ENCODE measurements around the gene EPHA8.

Gene EPHA8

DNA sequence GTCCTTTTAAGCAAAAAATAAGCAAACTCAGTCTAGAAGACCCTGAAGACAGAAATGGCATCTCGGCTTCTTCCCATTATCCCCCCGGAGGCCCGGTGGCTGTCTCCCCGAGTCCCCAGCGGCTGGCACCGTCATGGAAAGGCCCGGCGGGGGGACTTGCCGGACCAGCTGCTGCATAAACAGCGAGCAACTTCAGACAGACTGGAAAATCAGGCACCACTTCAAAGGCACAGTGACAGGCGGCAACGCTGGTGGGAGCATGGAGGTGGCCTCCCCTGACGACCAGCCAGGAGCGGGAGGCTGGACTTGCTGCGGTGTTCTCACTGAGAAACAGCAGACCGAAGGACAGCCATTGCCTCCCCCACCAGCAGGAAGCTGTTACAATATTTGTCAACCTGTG lies 54.8 kb downstream of the EPHA8 start:
- no peak for DNase-seq (ENCODE audit: low read depth, low spot score)

DNA sequence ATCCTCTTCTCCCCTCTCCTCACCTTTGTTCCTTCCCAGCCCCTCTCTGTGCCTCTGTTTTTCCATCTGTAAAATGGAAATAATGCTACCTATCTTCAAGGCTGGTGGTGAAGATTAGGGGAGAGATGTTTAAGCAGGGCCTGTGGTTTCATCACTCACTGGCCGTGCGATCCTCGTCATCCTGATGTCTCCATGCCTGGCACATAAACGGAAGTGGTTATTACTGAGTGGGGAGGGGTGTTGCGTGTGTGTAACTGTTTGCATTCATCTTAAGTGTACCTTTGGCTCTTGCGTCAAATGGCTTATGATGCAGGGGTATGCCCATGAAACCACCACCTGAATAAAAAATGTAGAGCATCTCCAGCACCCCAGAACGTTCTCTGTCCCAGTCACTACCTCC lies 56.0 kb downstream of the EPHA8 start:
- DNase-seq (ENCODE audit: low read depth, low spot score) = no peak

DNA sequence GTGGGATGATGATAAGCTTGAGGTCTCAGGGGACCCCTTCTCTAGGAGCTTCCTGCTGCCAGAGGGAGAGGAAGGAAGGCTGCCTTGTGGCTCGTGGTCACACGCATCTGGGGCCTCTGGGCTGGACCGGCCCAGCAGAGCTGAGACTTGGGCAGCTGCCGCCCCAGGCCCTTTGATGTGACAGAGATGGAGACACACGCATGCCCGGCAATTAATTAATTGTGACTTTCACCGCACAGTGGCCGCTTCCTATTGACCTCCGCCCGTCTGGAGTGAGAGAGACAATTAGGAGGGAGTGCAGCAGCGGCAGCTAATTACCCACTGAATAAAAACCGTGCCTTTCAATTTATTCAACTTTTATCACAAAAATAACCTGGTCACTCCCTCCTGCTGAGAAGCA lies 56.5 kb downstream of the EPHA8 start:
- no peak for DNase-seq (ENCODE audit: low read depth, low spot score)

DNA sequence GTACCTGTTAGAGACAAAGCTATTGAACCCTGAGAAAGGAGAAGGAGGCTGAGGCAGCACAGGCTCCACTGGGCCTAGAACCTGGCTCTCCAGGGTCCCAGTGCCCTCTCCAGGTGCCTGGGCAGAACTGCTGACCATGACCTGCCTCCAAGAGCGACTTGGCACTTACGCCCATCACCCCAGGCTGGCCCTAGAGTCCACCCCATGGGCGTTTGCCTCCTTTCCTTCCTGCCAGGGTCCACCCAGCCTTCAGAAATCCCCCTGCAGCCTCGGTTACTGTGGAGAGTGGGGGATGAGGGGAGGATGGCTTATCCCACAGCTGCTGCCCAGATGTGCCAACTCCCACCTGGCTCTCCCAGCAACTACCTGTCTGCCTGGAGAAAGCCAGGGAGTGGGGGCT lies 58.5 kb downstream of the EPHA8 start:
- DNase-seq (ENCODE audit: low read depth, low spot score) = no peak

DNA sequence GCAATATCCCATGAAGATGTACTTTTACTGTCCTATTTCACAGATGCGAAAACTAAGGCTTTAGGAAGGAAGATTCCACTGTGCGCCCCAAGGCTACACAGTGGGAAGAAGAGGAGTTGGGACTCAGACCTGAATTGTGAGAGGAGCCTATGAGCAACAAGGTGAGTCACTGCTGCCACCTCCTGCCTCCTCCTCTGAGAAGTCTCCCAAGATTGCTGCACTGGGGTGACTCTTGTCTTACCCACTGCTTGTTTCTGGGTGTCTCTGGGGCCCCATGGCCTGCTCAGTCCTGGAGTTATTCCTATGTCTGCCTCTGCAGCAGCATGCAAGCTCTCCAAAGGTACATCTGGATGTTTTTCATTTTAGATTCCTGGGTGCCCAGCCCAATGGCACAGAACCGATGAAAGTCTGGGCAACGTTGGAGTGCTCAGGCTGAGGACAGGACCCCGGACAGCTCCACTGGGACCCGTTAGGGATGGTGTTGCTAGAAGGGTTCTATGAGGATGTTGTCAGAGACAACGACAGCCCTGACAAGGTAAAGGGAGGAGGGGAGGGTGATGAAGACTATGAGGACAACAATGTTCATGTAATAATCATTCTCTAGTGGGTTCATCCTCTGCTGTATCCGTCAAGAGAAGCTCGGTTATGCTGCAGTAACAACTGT lies 62.1 kb downstream of the EPHA8 start:
- DNase-seq (ENCODE audit: low read depth, low spot score) = no peak

DNA sequence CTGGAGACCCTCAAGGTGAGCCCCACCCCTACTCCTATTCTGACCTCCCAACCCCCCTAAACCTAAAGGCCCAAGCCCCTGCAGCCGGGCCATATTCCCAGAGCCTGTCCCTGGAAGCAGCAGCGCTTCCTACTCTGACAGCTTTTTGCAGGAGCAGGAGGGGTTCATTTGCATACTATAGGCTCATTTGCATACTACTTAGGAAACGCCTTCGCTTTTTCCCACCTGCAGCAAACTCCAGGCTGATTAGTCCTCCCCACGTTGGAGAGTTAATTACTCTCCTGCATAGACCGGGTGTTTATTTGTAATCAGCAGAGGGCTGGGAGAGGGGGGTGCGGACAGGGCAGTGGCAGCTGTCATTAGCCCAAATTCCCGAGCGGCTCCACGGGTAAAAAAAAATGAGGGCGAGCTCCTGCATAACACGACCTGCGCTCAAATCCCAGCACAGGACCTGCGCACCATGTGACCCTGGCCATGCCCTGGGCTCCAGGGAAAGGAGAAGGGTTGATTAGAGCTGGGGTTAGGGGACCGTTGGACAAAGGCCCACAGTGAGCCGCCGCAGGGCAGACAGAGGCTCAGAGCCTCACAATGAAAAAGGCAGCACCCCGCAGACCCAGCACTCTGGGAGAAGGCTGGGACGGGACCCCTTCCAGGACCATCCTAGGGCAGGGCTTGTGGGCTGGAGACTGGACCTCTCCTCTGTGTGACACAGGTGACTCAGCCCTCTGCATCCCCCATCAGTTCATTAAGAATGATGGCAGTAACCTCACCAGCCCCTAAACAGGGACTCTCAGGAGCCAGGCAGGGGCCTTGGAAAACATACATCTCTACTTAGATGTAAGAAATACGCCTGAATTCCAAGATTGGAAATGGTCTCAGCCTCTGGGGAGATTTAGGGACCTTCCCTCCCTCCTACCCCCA lies 63.2 kb downstream of the EPHA8 start:
- no peak for DNase-seq (ENCODE audit: low read depth, low spot score)

DNA sequence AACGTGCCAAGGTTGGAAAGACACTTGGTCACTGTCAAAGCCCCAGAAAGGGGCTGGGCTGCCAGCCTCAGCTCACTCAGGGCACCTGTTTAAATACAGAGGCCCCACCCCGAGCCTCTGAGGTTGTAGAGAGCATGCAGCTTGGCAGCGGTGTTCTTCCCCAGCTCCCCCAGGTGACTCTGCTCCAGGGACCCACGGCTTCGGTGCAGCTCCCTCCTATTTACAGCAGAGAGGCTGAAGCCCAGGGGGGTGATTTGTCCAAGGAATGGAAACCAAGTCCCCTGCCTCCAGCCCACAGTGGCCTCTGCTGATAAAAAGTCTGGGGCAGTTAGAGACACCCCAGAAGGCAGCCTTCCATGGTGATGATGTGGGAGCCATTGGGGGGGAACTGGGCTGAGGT lies 64.0 kb downstream of the EPHA8 start:
- no peak for DNase-seq (ENCODE audit: low read depth, low spot score)

DNA sequence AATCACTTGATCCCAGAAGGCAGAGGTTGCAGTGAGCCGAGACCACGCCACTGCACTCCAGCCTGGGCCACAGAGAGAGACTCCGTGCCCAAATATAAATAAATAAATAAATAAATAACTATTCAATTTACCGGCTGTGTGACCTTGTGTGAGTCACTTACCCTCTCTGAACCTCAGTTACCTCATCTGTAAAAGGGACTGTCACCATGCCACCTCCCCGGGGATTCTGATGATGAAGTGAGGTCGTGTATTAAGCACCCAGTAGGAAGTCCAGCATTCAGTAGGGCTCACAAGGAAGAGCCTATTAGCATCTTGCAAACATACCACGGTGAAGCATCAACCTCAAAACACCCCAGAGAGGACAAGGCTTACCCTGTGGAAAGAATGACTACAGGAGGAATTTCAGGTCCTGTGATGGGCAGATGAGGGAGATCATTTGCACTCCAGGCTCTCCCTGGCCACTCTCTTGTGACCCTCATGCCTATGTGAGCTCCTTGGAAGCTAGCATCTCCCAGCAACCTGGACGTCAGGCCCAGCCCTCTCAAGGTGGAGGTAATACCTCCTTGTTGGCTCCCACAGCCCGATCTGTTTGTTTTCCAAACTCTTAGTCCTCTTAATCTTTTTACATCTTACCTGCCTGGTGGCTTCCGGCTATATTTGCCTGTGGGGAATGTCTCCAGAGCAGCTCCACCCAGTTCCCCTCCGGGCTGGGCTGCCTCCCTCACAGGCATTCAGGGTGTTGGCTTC lies 65.6 kb downstream of the EPHA8 start:
- DNase-seq (ENCODE audit: low read depth, low spot score) = no peak

DNA sequence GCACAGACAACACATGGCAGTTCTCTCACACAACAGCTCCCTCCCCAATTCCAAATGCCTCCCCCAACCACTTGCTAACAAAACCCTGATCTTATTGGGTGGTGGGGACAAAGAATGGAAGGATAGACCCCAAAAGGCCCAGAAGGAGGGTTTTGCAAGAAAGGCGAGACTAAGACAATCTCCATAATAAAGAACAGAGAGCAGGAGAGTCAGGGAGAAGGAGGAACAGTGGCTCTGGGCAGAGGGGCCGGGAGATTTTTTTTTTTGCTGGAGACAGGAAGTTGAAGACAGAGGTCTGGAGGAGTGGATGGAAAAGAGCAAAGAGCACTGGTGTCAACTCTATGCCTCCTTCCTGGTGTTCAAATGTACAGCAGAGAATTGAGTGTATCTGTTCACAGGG lies 66.6 kb downstream of the EPHA8 start:
- no peak for DNase-seq (ENCODE audit: low read depth, low spot score)

DNA sequence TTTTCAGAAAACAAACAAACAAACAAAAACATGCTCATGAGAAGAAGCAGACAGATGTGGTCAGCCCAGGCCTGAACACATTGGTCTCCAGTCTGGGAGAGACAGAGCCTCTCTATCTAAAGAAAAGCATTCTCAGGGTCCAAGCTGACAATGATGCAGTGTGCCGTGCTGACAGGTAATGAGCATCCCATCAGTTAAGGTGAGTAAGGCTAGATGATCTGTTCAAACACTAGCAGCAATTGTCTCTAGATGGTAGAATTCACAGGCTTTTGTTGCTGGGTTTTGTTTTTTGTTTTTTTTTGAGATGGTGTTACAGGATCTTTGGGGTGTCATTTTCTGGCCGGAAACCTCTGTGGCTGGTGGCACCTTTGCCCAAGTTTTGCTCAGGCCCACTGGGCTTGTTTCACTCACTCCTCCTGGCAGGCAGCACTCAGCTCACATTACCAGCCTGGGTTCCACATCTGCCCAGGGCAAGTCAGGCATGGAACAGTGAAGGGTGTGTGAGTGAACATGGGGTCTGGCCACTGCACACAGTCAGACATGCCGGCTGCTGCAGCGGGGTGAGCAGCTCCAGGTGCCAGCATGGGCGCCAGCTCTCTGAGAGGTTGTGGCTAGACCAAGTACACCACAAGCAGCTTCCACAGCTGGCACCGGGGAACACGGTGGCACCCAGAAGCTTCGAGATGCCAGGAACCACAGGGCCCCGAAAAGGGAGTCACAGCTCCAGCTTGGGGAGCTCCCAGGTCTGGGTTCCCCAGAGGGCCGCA lies 70.6 kb downstream of the EPHA8 start:
- DNase-seq (ENCODE audit: low read depth, low spot score) = no peak

DNA sequence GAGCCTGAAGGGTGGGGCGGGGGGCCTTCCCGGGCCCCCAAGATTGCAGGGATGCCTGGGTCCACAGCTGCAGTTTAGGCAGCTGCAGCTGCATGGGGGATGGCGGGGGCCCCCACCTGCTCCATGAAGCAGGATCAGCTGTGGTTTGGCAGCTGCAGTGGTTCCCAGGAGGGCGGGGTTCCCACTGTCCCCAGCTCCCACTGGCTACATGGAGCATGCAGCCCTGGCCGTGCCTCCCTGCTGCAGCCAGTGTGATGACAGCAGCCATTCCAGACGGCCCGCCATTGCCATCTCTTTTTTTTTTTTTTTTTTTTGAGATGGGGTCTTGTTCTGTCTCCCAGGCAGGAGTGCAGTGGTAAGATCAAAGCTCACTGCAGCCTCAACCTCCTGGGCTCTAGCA lies 72.1 kb downstream of the EPHA8 start:
- DNase-seq (ENCODE audit: low read depth, low spot score) = no peak

DNA sequence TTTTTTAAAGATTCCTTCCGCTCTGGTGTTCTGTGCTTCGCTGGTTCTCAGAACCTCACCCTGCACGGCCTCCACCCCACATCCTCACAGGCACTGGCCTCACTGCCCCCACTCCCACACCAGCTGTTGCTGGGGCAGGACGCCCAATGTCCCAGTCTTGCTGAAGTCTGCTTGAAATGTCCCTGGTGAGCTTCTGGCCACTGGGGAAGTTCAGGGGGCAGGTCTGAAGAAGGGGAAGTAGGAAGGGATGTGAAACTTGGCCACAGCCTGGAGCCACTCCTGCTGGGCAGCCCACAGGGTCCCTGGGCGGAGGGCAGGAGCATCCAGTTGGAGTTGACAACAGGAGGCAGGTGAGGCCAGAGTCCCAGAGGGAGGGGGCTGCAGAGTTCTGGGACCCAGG lies 73.1 kb downstream of the EPHA8 start, which contains the start of gene C1QA:
TSS of gene C1QA (plus strand) at position 276 of the 400 bp plus-strand sequence. CDS start 989 bp downstream, outside the sequence.
- DNase-seq (ENCODE audit: low read depth, low spot score) = no peak

DNA sequence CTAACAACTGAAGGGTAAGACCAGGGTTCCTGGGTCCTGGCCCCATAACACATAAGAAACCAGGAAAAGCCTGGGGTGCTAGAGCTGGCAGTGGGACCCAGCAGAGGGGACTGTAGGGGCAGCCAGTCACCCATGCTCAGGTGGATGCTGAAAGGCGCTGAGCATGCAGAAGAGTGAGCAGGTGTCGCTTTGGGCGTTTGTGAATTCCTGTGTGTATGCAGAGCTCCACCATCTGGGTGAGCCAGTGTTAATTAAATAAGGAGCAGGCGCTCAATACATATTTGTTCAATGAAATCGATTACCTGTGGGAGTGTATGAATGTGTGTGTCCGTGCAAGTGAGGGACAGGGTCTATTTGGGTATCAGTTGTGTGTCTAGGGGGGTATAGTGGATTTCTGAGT lies 73.6 kb downstream of the EPHA8 start:
- no peak for DNase-seq (ENCODE audit: low read depth, low spot score)

DNA sequence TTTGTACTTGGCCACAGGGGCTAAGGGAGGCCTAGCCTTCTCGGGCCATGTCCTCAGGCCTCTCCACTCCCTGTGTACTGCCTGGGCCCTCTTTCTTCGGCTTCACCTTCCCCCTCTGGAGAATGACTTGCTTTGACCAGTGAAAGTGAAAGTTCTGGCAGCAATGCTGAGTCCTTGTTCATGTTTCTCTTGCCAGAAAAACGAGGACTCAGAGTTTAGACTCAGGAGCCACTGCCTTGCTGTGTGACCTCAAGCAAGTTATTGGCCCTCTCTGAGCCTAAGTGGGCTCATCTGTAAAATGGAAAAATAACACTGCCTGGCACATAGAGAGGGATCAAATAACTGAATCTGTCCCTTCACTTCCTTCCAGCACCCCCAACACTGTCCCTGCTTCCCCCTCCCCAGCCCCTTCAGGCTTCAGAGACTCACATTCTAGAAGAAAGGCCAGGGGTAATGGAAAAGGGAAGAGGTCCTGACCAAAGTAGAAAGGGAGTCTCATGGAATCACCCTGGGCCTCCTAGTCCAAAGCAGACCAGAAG lies 74.7 kb downstream of the EPHA8 start:
- no peak for DNase-seq (ENCODE audit: low read depth, low spot score)

DNA sequence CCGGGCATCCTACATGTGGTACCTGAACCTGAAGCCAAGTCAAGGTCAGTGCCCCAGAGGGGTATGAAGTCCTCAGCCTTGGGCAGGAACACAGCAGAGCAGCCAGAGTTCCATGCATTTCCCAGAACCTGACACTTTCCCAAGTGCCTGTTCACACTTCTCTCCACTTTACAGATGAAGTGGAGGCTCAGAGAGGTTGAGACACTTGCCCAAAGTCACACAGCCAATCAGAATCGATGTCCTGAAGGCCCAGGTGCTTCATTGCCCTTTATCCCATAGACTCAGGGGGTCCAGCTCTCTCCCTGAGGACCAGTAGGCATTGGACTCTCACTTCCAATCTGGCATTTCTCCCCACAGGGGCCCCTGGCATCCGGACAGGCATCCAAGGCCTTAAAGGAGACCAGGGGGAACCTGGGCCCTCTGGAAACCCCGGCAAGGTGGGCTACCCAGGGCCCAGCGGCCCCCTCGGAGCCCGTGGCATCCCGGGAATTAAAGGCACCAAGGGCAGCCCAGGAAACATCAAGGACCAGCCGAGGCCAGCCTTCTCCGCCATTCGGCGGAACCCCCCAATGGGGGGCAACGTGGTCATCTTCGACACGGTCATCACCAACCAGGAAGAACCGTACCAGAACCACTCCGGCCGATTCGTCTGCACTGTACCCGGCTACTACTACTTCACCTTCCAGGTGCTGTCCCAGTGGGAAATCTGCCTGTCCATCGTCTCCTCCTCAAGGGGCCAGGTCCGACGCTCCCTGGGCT lies 75.4 kb downstream of the EPHA8 start:
- DNase-seq (ENCODE audit: low read depth, low spot score) = no peak

DNA sequence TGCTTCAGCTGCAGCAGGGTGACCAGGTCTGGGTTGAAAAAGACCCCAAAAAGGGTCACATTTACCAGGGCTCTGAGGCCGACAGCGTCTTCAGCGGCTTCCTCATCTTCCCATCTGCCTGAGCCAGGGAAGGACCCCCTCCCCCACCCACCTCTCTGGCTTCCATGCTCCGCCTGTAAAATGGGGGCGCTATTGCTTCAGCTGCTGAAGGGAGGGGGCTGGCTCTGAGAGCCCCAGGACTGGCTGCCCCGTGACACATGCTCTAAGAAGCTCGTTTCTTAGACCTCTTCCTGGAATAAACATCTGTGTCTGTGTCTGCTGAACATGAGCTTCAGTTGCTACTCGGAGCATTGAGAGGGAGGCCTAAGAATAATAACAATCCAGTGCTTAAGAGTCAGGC lies 76.0 kb downstream of the EPHA8 start:
- DNase-seq (ENCODE audit: low read depth, low spot score) = peak; percentile 48

DNA sequence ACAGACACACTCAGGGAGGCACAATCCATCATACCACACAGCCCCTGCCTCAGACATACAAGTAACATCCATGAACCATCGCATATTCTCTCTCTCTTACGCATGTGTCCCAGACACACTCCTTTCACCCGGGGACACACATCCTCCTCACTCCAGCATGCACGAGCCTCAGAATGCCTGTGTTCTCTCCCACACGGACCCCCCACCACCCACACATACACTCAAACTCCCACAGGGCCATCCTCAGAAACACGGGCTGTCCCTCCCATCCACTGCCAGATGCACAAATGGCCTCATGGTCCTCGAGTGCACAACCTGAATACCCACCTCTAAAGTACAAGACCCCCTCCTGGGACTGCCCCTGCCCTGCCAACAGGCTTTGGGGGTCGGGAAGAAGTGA lies 78.0 kb downstream of the EPHA8 start:
- no peak for DNase-seq (ENCODE audit: low read depth, low spot score)

DNA sequence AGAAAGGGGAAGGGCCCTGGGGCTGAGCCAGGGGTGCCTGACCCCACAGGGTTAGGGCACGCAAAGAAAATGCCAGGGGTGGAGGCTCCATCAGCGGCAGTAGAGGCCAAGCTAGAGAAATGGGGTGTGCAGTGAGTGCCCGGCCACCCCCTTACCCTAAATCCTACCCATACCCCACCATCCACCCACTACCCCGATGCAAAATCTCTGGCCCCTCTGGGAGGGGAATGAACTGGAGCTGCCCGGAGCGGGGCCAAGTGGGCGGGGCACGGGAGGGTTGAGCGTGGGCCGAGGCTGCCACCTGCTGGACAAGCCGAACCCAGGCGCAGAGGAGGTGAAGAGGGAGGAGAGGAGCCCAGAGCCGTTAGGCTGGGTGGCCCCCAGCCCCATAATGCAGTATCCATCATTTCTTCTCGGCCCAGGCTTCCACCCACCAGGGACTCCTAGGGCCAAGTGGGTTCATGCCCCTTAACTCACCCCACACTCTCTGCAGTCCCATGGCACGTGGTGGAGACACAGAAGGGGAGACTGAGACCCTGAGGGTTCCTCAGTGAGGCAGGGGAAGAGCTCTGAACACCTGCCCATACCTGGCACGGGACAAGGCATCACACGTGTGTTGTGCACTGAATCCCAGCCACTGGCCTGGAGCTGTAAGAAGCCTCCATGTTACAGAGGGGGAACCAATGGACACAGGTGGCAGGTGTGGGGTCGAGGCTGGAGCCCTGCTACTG lies 78.8 kb downstream of the EPHA8 start:
- no peak for DNase-seq (ENCODE audit: low read depth, low spot score)

DNA sequence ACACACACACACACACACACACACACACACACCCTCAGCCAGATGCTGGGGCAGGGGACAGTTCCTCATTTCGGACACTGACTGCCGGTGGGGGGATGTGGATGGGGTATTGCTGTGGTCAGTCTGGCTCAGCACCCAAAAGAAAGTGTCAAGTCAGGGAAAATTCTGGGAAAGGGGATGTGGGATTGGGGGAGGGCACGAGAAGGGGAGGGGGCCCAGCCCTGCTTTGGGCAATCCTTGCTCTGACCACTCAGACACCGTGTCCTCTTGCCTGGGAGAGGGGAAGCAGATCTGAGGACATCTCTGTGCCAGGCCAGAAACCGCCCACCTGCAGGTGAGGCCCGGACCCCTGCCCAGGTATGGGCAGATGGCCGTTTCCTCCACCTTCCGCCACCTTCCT lies 80.1 kb downstream of the EPHA8 start, which contains the start of gene C1QC:
TSS of gene C1QC (plus strand) at position 253 of the 400 bp plus-strand sequence. CDS start 391 bp downstream, outside the sequence.
- DNase-seq (ENCODE audit: low read depth, low spot score) = no peak

DNA sequence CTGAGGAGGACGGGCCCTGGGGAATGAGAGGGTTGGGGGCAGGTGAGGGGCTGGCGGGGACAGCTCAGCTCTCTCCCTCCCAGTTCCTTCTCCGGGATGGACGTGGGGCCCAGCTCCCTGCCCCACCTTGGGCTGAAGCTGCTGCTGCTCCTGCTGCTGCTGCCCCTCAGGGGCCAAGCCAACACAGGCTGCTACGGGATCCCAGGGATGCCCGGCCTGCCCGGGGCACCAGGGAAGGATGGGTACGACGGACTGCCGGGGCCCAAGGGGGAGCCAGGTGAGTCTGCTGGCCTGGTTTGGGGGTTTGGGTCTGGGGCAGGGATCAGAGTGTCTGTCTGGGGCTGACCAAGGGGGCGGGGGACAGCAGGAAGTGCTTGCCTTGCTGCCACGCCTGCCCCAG lies 80.6 kb downstream of the EPHA8 start:
- no peak for DNase-seq (ENCODE audit: low read depth, low spot score)

All from iPS DF 19.7 (cell line).